GM19395 (cell line): Measurements from ENCODE around the gene KLHL29.

ENCODE experiments used
- ATAC-seq: cut with Tn5 transposase; IDR thresholded peaks from one replicate; pipeline ENCODE4 v1.9.1; 2021; ENCODE audit warnings: mild to moderate bottlenecking, moderate library complexity; ENCODE audit not compliant: unreplicated experiment

The KLHL29 gene

GRCh38 chr2:23366720-23367119 lies 18.3 kb upstream of the KLHL29 start:
- no peak for ATAC-seq

- no peak for ATAC-seq
Measured at GRCh38 chr2:23367760-23368159, 17.2 kb upstream of the KLHL29 start.

GRCh38 chr2:23373666-23374065 lies 11.3 kb upstream of the KLHL29 start:
- ATAC-seq, result no peak

GRCh38 chr2:23375448-23375847 lies 9.5 kb upstream of the KLHL29 start:
- peak; percentile 46 for ATAC-seq

- no peak for ATAC-seq
Measured at GRCh38 chr2:23376075-23376474, 8.9 kb upstream of the KLHL29 start.

- ATAC-seq, result no peak
Measured at GRCh38 chr2:23376972-23377371, 8.0 kb upstream of the KLHL29 start.

GRCh38 chr2:23377771-23378170 lies 7.2 kb upstream of the KLHL29 start:
- ATAC-seq, result no peak

GRCh38 chr2:23378496-23378895 lies 6.5 kb upstream of the KLHL29 start:
- no peak for ATAC-seq

GRCh38 chr2:23379220-23379695 lies 5.7 kb upstream of the KLHL29 start:
- ATAC-seq, result peak; percentile 62

GRCh38 chr2:23380562-23381065 lies 4.4 kb upstream of the KLHL29 start:
- peak; percentile 42 for ATAC-seq

GRCh38 chr2:23381084-23381483 lies 3.9 kb upstream of the KLHL29 start:
- ATAC-seq, result no peak

- no peak for ATAC-seq
Measured at GRCh38 chr2:23381485-23381884, 3.5 kb upstream of the KLHL29 start.

- no peak for ATAC-seq
Measured at GRCh38 chr2:23383100-23383499, 1.9 kb upstream of the KLHL29 start.

GRCh38 chr2:23385351-23385747 lies 370 bp downstream of the KLHL29 start:
- ATAC-seq, result peak; percentile 21

- peak; percentile 16 for ATAC-seq
Measured at GRCh38 chr2:23385748-23386338, 864 bp downstream of the KLHL29 start.

- no peak for ATAC-seq
Measured at GRCh38 chr2:23386339-23387220, 1.6 kb downstream of the KLHL29 start.

GRCh38 chr2:23387221-23387550 lies 2.2 kb downstream of the KLHL29 start:
- ATAC-seq, result no peak

- ATAC-seq, result no peak
Measured at GRCh38 chr2:23387845-23388244, 2.9 kb downstream of the KLHL29 start.

- no peak for ATAC-seq
Measured at GRCh38 chr2:23388294-23388693, 3.3 kb downstream of the KLHL29 start.

- ATAC-seq, result no peak
Measured at GRCh38 chr2:23388756-23389514, 4.0 kb downstream of the KLHL29 start.

- ATAC-seq, result peak; percentile 41
Measured at GRCh38 chr2:23390152-23390551, 5.2 kb downstream of the KLHL29 start.
